Stimulated activated naive B cell treated with anti-CD40 and anti-IgM and Interleukin-4, amounts not matched to agents 10 μg/mL and 1 μg/mL and 100 μg/mL, for 72 hours (primary cell): ENCODE measurements around the gene BUB3.

ENCODE experiments used
- ATAC-seq, 2 donors: fragments of 150-1000 bp; cut with Tn5 transposase; replicated peaks; 2 replicates each; pipeline ENCODE4 v1.10.0; 2021; ENCODE audit warnings: moderate library complexity in 1 of 2
- DNase-seq: peaks from one replicate; pipeline ENCODE4 v3.0.0; 2021
- H3K27ac Mint-ChIP-seq: one replicate; pipeline ENCODE4 v1.8.0; 2022; ENCODE audit warnings: mild to moderate bottlenecking, mixed read lengths
- H3K27me3 Mint-ChIP-seq, 2 donors: one replicate each; pipeline ENCODE4 v1.8.0; 2022; ENCODE audit warnings: mixed read lengths in 2 of 2
- H3K36me3 Mint-ChIP-seq, 2 donors: one replicate each; pipeline ENCODE4 v1.8.0; 2022; ENCODE audit warnings: mixed read lengths in 2 of 2, mild to moderate bottlenecking in 1 of 2
- H3K4me1 Mint-ChIP-seq, 2 donors: one replicate each; pipeline ENCODE4 v1.8.0; 2022; ENCODE audit warnings: mixed read lengths in 2 of 2, mild to moderate bottlenecking in 1 of 2
- H3K4me3 Mint-ChIP-seq, 2 donors: one replicate each; pipeline ENCODE4 v1.8.0; 2022; ENCODE audit warnings: mild to moderate bottlenecking in 2 of 2, mixed read lengths in 2 of 2, moderate library complexity in 1 of 2
- H3K9me3 Mint-ChIP-seq, 2 donors: one replicate each; pipeline ENCODE4 v1.8.0; 2022; ENCODE audit warnings: mixed read lengths in 2 of 2, mild to moderate bottlenecking in 1 of 2

Gene BUB3

GRCh38 chr10:123136221-123136805 lies 17.9 kb upstream of the BUB3 start:
- peaks cover 24 to 44% of the 10 kb centered on the region in 2 donors for H3K4me1 Mint-ChIP-seq
- H3K4me3 Mint-ChIP-seq = peak overlapping the region; percentile 86
- peak overlapping the region; percentile 95 for H3K27ac Mint-ChIP-seq
- no peak for ATAC-seq
- peaks cover 4 to 6% of the 10 kb centered on the region in 2 donors for H3K36me3 Mint-ChIP-seq
- peaks cover 73 to 79% of the 10 kb centered on the region in 2 donors for H3K27me3 Mint-ChIP-seq
- H3K9me3 Mint-ChIP-seq = peaks cover 0 to 3% of the 10 kb centered on the region in 2 donors
- no peak for DNase-seq

GRCh38 chr10:123136806-123137642 lies 17.2 kb upstream of the BUB3 start:
- ATAC-seq (no peak), DNase-seq (no peak)
- peak overlapping the region; percentile 86 for H3K4me3 Mint-ChIP-seq
- H3K9me3 Mint-ChIP-seq = peaks cover 0 to 2% of the 10 kb centered on the region in 2 donors
- peaks cover 72 to 79% of the 10 kb centered on the region in 2 donors for H3K27me3 Mint-ChIP-seq
- peak overlapping the region; percentile 95 for H3K27ac Mint-ChIP-seq
- peaks cover 25 to 44% of the 10 kb centered on the region in 2 donors for H3K4me1 Mint-ChIP-seq
- peaks cover 5 to 6% of the 10 kb centered on the region in 2 donors for H3K36me3 Mint-ChIP-seq

GRCh38 chr10:123139165-123139520 lies 15.1 kb upstream of the BUB3 start:
- ATAC-seq = no peak
- H3K27me3 Mint-ChIP-seq = peaks cover 71 to 79% of the 10 kb centered on the region in 2 donors
- DNase-seq = no peak
- H3K27ac Mint-ChIP-seq = no peak overlapping the region
- peaks cover 0 to 4% of the 10 kb centered on the region in 2 donors for H3K9me3 Mint-ChIP-seq
- H3K4me1 Mint-ChIP-seq = peaks cover 20 to 28% of the 10 kb centered on the region in 2 donors
- peaks cover 4 to 6% of the 10 kb centered on the region in 2 donors for H3K36me3 Mint-ChIP-seq
- H3K4me3 Mint-ChIP-seq = no peak overlapping the region

GRCh38 chr10:123139521-123140163 lies 14.6 kb upstream of the BUB3 start:
- Mint-ChIP-seq H3K4me1 (peaks cover 19 to 24% of the 10 kb centered on the region in 2 donors), H3K4me3 (peak overlapping the region in 1 of 2 donors; percentile 50), H3K27ac (peak overlapping the region; percentile 70), H3K9me3 (peaks cover 0 to 4% of the 10 kb centered on the region in 2 donors), H3K36me3 (peaks cover 4 to 6% of the 10 kb centered on the region in 2 donors), H3K27me3 (peaks cover 71 to 79% of the 10 kb centered on the region in 2 donors)
- ATAC-seq (no peak), DNase-seq (no peak)

- H3K27ac Mint-ChIP-seq = peak overlapping the region; percentile 69
These were observed 13.8 kb upstream of the BUB3 start for GRCh38 chr10:123140164-123140982.

GRCh38 chr10:123140983-123141390 lies 13.2 kb upstream of the BUB3 start:
- Mint-ChIP-seq H3K4me1 (peaks cover 26 to 35% of the 10 kb centered on the region in 2 donors), H3K27me3 (peaks cover 83 to 92% of the 10 kb centered on the region in 2 donors), H3K36me3 (peaks cover 4 to 6% of the 10 kb centered on the region in 2 donors), H3K27ac (no peak overlapping the region), H3K4me3 (no peak overlapping the region), H3K9me3 (peaks cover 0 to 5% of the 10 kb centered on the region in 2 donors)
- ATAC-seq (no peak), DNase-seq (no peak)

More at GRCh38 chr10:123140164-123140982, 13.8 kb upstream of the BUB3 start:
- DNase-seq (no peak), ATAC-seq (no peak)
- Mint-ChIP-seq H3K4me1 (peaks cover 24 to 29% of the 10 kb centered on the region in 2 donors), H3K36me3 (peaks cover 4 to 6% of the 10 kb centered on the region in 2 donors), H3K9me3 (peaks cover 0 to 5% of the 10 kb centered on the region in 2 donors), H3K4me3 (no peak overlapping the region), H3K27me3 (peaks cover 78 to 86% of the 10 kb centered on the region in 2 donors)

GRCh38 chr10:123141791-123142700 lies 12.2 kb upstream of the BUB3 start:
- peaks cover 1 to 3% of the 10 kb centered on the region in 2 donors for H3K36me3 Mint-ChIP-seq
- no peak overlapping the region for H3K4me3 Mint-ChIP-seq

GRCh38 chr10:123142701-123143161 lies 11.5 kb upstream of the BUB3 start:
- Mint-ChIP-seq H3K27ac (peak overlapping the region; percentile 38), H3K27me3 (peaks cover 82 to 92% of the 10 kb centered on the region in 2 donors), H3K36me3 (peaks cover 1 to 3% of the 10 kb centered on the region in 2 donors), H3K4me3 (peak overlapping the region in 1 of 2 donors; percentile 30), H3K9me3 (peaks cover 0 to 5% of the 10 kb centered on the region in 2 donors), H3K4me1 (peaks cover 27 to 35% of the 10 kb centered on the region in 2 donors)
- ATAC-seq (no peak), DNase-seq (no peak)

More at GRCh38 chr10:123141791-123142700, 12.2 kb upstream of the BUB3 start:
- peak overlapping the region; percentile 32 for H3K27ac Mint-ChIP-seq
- peaks cover 25 to 33% of the 10 kb centered on the region in 2 donors for H3K4me1 Mint-ChIP-seq
- ATAC-seq (no peak), DNase-seq (no peak)
- H3K27me3 Mint-ChIP-seq = peaks cover 80 to 91% of the 10 kb centered on the region in 2 donors
- H3K9me3 Mint-ChIP-seq = peaks cover 0 to 5% of the 10 kb centered on the region in 2 donors

GRCh38 chr10:123143162-123143824 lies 10.9 kb upstream of the BUB3 start:
- peak overlapping the region; percentile 38 for H3K27ac Mint-ChIP-seq
- H3K27me3 Mint-ChIP-seq = peaks cover 81 to 91% of the 10 kb centered on the region in 2 donors
- no peak for DNase-seq
- ATAC-seq = no peak
- peaks cover 0 to 5% of the 10 kb centered on the region in 2 donors for H3K9me3 Mint-ChIP-seq
- peaks cover 1 to 2% of the 10 kb centered on the region in 2 donors for H3K36me3 Mint-ChIP-seq
- H3K4me1 Mint-ChIP-seq = peaks cover 27 to 35% of the 10 kb centered on the region in 2 donors
- H3K4me3 Mint-ChIP-seq = peak overlapping the region in 1 of 2 donors; percentile 11

GRCh38 chr10:123143825-123144168 lies 10.4 kb upstream of the BUB3 start:
- H3K36me3 Mint-ChIP-seq = peaks cover 0 to 1% of the 10 kb centered on the region in 2 donors
- no peak for ATAC-seq
- H3K4me3 Mint-ChIP-seq = no peak overlapping the region
- peaks cover 0 to 5% of the 10 kb centered on the region in 2 donors for H3K9me3 Mint-ChIP-seq
- peaks cover 78 to 91% of the 10 kb centered on the region in 2 donors for H3K27me3 Mint-ChIP-seq
- peaks cover 28 to 36% of the 10 kb centered on the region in 2 donors for H3K4me1 Mint-ChIP-seq
- no peak overlapping the region for H3K27ac Mint-ChIP-seq
- no peak for DNase-seq

- Mint-ChIP-seq H3K27me3 (peaks cover 73 to 90% of the 10 kb centered on the region in 2 donors), H3K27ac (peak overlapping the region; percentile 88), H3K36me3 (peaks cover 0 to 5% of the 10 kb centered on the region in 2 donors), H3K9me3 (peaks cover 0 to 5% of the 10 kb centered on the region in 2 donors), H3K4me1 (peaks cover 27 to 36% of the 10 kb centered on the region in 2 donors), H3K4me3 (peak overlapping the region; percentile 20 to 58)
- DNase-seq (no peak), ATAC-seq (no peak)
These were observed 9.3 kb upstream of the BUB3 start for GRCh38 chr10:123144697-123145541.
